Subcutaneous adipose tissue (tissue), 4 donors: ENCODE results near the gene RELL1. TPM values are rescaled to one million over a fixed set of nuclear protein-coding genes. Genes with fewer than 3 reads are reported as not detected.

Experiments used
- CTCF ChIP-seq: fragments of 450-650 bp; IDR thresholded peaks from one replicate; pipeline ENCODE4 v1.5.1; 2016; ENCODE audit warnings: low read depth, mild to moderate bottlenecking, control low read depth, antibody characterized with exemption, moderate library complexity
- total RNA-seq, 4 donors: library from RNA; depleted of rRNA; stranded (reverse); fragments of >200 nt; gene quantifications; one replicate each; pipeline ENCODE4 v1.1.0, GENCODE V29; 2016

RELL1 gene
- total RNA-seq, 4 donors from 2014 or later: 56.7 to 124 (median 74.5) TPM

GRCh38 chr4:37674439-37674838, 11.7 kb downstream of the RELL1 start:
- no peak for TF ChIP-seq CTCF

DNA sequence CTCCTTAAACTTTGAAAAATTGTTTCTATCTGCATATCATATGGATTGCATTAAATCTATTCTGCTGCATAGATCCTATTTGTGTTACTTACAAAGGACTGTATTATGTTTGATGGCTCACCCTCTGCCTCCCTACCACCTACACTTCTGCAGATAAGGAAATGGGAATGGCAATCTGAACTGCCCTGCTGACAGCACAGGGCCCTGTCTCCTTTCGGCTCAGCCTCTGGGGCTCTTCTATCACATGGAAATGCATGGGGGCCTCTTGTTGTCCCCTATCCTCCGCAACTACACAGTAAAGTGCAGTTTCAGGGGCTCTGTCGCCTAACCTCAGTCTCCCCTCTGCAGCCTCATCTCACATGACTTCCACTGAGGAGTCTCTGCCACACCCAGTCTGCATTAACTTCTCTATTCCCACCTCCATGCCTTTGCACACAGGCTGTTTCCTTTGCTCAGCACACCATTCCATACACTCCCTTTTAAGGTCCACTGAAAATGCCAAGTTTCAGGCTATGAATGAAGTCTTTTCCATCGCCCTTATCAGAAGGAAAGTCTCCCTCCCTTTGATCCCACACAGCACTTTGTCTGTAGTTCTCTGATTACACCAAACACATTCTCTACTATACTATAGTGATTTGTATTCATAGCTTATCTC, 12.5 kb downstream of the RELL1 start:
- TF ChIP-seq CTCF: no peak

- TF ChIP-seq CTCF: no peak
Observed at GRCh38 chr4:37671072-37671471, 15.1 kb downstream of the RELL1 start.

DNA sequence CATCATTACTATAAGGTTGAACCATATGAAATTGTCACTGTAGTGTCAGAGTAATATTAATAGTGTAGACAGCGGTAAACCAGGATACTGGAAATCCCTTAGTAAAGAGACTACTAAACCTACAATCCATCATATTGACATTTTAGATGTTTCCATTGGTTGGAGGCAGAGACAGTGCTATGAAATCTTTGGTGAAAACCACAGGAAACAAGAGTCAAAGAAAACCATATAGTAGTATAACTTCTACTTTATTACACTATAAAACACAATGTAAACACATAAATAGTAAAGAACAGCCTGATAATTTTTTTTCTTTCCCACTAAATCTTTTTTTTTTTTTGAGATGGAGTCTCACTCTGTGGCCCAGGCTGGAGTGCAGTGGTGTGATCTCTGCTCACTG, 15.9 kb downstream of the RELL1 start:
- TF ChIP-seq CTCF: no peak

- no peak for TF ChIP-seq CTCF
Observed at GRCh38 chr4:37667197-37668100, 18.7 kb downstream of the RELL1 start.

- TF ChIP-seq CTCF: no peak
Observed at GRCh38 chr4:37666625-37667071, 19.5 kb downstream of the RELL1 start.
